HG02588 (cell line): ENCODE results near the gene FIZ1.
"Not testable (repeated sequence)": the region's sequence is repeated elsewhere in the genome, so short reads cannot be mapped to it uniquely, and the experiment has no call there.

Source experiments
- ATAC-seq: cut with Tn5 transposase; IDR thresholded peaks from one replicate; pipeline ENCODE4 v1.9.1; 2021; ENCODE audit warnings: mild to moderate bottlenecking, moderate library complexity; ENCODE audit not compliant: unreplicated experiment

Gene FIZ1

DNA sequence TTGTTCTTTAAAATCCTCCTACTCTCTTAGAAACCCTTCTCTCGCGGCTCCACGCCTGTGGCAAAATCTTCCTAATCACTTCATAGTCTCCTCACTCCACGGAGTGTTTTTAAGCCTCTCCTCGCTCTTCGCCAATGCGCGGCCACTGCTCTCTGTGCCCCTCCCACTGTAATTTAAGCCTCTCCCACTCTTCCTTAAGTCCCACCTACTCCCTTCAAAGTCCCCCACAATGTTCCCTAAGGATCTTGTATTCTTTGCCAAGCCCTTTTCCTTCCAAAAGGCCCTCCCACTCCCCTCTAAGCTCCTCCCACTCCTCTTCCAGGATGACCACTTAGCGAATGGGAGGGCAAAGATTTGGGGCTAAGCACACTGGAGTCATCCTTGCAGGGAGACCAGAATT is 1.3 kb downstream of the FIZ1 start:
- ATAC-seq = no peak

DNA sequence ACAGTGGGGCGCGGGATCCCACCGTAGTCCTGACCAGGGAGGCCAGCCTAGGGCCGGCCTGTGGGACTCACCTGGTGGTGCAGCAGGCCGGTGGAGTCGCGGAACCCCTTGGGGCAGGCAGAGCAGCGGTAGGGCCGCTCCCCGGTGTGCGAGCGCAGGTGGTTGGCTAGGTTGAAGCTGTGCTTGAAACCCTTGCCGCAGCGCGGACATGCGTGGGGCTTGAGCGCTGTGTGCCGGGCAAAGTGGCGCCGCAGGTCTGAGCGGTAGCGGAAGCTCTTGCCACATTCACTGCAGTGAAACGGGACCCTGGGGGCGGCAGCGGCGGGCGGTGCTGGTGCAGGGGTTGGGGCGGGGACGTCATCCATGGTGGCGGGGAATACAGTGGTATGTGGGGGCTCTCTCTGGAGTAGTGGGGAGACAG is 1.8 kb downstream of the FIZ1 start:
- no peak for ATAC-seq

DNA sequence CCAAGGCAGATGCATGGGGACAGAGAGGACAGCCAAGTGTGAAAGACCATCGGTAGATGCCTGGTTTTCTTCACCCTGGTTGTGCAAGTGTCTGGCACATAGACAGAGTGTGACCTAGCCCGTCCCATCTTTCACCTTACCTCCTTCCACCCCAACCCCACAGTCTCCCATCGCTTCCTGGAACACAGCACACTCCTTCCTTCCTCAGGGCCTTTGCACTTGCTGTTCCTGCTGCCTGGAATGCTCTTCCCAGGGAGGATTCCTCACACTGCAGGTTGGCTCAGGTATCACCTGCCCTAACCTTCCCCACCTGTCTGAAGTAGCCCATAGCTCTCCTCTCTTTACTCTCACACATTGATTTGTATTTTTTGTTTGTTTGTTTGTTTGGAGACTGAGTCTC is 3.0 kb downstream of the FIZ1 start:
- no peak for ATAC-seq

DNA sequence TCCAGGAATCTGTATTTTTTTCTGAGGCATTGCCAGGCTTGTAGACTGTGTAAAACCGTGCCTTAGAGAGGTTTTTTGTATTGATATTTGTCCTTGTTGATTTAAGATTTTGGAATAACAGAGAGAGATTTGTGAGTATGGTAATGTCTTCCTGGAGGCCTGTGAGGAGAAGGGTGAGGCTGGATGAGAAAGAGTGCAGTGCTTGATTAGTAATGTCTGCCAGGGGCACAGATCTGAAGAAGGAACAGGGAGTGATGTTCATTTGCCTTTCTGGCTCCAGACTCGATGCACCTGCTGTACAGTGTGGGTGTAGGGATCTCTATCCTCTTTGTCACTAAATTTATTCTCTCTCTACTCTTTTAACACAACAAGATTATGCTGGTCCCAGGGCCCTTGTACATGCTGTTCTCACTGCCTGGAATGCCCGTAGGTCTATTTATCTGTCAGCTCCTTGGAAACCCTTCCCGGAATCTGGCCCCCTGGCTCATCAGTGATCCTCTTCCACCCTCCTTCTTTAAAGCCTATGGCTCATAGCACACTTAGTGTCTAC is 4.2 kb downstream of the FIZ1 start:
- no peak for ATAC-seq

DNA sequence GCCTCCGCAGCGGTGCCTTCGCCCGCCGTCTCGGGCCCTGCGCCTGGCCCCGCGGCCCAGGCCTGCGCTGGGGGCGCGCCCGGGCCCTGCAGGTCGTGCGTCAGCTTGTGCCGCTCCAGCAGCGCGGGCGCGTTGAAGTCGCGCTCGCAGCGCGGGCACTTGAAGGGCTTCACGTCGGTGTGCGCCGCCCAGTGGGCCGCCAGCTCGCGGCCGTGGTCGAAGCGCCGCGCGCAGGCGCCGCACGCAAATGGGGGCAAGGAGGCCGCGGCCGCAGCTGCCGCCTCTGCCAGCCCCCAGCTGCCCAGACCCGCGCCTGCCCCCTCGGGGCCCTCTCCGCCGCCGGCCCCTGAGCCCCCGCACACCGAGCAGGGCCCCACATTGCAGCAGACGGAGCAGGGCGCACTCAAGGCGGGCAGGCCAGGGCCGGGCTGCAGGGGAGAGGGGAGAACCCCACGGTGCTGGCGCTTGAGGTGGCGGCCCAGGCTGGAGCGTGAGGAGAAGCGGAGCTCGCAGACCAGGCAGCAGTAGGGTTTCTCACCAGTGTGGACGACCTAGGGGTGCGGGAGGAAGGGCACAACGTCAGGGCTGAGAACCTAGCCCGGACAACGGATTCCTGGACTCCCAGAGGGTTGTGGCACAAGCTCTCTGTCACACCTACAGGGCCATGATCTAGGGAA is 6.1 kb downstream of the FIZ1 start:
- no peak for ATAC-seq

DNA sequence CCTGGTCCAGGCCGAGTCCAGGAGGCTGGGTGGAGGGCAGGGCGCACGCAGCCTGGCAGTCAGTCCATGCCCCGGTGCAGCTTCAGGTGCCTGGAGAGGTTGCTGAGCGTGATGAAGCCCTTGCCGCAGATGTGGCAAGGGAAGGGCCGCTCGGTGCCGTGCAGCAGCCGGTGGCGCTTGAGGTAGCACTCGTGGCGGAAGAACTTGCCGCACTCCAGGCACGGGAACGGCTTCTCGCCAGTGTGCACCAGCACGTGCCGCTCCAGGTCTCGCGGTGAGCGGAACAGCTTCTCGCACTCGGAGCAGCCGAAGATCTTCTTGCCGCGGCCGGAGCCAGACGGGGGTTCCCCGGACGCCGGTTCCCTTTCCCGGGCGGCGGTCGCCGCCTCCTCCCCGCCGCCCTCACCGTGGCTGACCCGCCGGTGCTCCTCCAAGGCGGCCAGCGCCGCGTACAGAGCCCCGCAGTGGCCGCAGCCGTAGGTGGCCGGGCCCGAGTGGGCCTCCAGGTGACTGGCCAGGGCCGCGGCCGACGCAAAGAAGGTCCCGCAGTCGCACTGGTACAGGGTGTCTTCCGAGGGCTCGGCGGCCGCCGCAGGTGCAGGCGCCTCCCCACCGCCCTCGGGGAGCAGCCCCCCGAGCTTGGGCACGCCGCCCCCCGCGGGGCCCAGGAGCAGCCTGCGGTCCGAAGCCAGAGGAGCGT is 6.8 kb downstream of the FIZ1 start:
- ATAC-seq = no peak

DNA sequence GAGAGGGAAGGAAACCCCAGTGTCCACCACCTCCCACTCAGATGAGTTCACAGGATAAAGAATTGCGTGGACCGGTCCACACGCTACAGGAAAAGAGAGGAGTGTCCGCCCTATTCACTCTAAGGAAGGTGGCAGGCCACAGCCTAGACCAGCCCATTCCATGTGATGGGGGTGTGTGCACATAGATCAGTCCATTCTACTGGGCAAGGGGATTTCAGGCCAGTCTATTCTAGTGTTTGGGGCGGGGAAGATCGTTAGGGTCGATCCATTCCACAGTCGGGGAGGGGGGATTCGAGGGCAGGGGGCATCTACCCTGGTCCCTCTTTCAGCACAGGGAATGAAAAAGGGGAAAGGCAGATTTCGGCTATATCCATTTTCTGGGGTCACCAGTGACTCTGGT is 7.8 kb downstream of the FIZ1 start:
- no peak for ATAC-seq

DNA sequence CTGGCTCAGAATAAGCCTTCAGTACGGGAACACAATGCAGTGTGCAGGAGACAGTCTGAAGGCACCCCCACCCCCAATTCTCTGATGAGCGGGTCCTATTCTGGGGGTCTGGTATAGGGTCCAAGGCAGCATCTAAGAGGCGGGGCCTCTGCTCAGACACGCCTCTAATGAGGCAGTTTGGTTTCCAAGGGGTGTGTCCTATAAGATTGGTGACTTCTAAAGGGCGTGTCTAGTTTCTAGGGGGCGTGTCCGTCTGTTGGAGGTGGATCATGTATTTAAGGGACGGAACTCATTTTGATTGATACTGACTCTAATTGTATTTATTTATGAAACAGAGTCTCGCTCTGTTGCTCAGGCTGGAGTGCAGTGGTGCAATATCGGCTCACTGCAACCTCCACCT is 8.7 kb downstream of the FIZ1 start:
- no peak for ATAC-seq

DNA sequence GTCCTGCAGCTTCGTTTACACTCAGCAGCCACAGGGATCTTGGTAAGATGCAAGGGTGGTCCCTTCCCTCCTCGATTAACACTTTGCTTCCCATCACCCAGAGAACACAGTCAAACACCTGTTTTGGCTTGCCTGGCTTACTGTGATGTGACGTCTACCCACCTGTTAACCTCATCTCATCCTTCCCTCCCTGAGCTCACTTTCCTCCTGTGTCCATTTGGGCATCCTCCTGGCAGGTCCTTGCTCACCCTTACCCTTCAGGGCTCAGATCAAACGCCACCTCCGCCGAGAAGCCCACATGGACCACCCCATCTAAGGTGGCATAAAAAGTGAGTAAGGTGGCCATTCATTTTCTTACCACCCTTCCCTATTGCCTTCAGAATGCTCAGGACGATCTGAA is 9.2 kb downstream of the FIZ1 start:
- ATAC-seq = no peak

DNA sequence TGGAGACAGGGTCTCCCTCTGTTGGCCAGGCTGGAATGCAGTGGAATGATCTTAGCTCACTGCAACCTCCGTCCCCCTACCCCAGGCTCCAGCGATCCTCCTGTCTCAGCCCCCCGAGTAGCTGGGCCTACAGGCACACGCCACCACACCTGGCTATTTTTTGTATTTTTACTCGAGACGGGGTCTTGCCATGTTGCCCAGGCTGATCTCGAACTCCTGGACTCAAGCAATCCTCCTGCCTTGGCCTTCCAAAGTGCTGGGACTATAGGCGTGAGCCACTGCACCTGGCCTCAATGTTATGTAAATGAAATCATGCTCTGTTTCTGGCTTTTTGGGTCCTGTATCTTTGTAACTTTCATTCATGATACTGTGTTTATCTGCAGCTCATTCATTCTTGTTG is 10.6 kb downstream of the FIZ1 start:
- ATAC-seq = no peak

DNA sequence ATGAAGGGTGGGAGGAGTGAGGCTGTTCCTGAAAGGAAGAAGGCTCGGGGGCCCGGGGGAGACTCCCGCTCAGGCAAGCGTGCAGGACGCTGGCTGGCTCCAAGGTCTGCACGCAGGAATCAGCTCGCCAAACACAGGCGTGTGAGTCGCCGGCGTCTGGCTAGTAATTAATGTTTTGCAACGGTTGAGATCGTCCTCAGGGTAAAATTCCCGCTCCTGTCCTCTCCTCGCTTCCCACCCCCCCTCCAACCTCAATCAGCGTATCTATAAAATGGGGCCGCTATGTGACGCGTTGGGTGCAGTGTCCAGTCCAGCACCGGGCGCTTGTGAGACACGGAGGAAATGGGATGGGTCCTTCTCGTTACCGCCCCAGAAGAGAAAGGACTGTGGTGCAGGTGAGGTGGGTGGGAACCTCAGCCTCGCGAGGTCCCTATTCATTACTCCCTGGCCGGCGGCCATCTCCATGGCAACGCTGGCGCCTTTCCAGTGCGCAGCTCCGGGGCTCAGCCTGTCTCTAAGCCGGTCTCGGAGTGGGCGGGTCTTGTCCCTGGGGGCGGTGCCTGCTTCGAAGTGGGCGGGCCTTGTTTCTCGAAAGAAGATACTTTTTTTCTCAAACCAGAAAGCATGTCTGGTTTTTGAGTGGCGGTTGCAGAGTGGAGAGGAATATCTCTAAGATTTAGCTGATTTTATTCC is 12.2 kb downstream of the FIZ1 start:
- ATAC-seq = peak; percentile 82

DNA sequence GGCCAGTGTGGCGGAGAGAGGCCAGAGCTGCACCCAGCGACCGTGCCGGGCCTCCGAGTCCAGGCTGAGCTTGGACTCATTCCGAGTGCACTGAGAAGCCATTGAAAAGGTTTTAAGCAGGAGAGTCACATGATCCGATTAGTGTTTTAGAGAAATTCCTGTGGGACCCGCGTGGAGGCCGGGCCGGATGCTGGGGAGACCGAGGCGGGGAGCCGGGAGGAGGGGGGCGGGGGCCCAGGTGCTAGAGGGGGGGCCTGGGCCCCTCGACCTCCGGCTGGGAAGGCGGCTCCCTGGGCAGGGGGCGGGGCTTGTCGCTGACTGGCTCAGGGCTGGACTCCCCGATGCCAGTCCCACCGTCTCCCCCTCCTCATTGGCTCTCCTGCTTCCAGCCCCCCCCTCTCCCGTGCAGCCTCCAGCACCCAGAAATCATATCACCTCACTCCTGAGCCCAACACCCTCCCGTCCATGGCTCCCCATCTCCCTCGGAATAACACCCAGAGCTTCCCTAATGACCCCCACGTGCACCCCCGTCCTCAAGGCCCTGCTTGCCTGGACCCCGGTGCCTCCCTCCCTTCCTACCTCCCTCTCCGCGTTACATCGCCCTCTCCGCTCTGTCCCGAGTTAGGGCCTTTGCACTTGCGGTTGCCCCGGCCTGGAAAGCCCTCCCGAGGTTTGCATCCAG is 13.5 kb downstream of the FIZ1 start:
- no peak for ATAC-seq

DNA sequence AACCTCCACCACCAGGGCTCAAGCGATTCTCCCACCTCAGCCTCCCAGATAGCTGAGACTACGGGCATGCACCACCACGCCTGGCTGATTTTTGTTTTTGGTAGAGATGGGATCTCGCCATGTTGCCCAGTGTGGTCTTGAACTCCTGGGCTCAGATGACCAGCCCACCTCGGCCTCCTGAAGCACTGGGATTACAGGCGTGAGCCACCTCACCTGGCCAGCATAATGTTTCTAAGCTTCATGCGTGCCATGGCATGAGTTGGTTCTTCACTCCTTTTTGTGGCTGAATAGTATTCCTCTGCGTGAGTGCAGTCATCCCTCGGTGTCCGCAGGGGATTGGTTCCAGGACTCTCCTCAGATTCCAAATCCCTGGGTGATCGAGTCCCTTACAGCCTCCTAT is 14.4 kb downstream of the FIZ1 start:
- ATAC-seq = no peak

DNA sequence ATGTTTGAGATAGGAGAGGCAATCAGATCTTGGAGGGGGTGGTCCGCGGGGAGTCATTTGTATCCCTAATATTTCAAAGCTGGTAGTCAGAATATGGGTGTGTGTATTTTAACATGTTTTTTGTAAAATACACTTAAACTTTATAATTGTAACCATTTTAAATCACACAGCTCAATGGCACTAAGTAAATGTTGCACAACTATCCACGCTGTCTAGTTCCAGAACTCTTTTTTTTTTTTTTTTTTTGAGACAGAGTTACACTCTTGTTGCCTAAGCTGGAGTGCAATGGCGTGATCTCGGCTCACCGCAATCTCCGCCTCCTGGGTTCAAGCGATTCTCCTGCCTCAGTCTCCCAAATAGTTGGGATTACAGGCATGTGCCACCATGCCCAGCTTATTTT is 15.4 kb downstream of the FIZ1 start:
- ATAC-seq = not testable (repeated sequence)

DNA sequence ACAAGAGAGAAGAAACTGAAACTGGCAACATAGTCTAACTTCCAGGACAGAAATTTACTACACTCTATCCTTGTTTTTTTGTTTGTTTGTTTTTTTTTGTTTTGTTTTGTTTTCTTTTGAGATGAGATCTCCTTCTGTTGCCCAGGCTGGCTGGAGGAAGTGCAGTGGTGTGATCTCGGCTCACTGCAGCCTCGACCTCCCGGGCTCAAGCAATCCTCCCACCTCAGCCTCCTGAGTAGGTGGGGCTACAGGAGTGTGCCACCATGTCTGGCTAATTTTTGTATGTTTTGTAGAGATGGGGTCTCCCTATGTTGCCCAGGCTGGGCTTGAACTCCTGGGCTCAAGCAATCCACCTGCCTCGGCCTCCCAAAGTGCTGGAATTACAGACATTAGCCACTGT is 17.0 kb downstream of the FIZ1 start:
- not testable (repeated sequence) for ATAC-seq

DNA sequence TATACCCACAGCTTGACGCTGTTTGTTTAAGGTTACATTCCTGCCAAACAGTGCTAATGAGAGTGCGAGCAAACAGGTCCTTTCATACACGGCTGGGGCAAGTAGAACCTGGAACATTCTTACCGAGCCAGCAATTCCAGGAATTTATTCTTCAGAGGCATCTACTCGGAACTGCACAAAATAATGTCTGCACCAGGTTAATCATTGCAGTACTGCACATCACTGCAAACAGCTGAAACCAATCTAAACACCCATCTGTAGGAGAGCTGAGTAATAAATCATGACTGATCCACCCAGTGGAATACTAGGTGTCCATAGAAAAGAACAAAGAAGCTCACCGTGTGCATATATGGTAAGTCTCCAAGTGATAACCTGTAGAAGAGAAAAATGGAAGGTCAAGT is 17.5 kb downstream of the FIZ1 start:
- ATAC-seq = no peak

DNA sequence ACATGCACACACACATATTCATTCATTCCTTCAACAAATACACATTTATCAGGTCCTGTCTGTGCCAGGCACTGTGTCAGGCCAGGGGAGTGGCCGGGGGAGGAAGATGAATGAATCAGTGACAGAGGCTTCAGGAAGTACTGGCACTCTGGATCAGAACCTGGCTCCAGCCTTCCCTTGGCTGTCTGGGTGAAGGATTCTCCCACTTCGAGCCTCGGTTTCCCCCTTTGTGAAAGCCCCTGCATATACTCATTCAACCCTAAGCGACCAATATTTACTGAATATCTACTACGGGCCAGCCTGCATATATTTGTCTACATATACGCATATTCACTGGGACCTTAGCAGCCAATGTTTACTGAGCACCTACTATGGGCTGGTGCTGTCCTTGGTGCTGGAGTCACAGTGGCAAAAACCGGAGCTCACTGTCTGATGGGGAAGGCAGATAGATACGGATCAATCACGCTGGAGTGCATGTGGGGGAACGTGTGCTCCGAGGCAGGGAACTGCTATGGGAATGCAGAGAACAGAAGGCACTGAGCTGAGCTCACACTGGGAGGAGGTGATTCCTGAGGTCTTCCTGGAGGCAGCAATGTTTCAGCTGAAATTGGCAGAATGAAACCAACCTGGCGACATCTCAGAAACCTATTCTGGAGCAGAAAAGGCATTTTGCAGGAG is 18.0 kb downstream of the FIZ1 start:
- ATAC-seq = no peak

DNA sequence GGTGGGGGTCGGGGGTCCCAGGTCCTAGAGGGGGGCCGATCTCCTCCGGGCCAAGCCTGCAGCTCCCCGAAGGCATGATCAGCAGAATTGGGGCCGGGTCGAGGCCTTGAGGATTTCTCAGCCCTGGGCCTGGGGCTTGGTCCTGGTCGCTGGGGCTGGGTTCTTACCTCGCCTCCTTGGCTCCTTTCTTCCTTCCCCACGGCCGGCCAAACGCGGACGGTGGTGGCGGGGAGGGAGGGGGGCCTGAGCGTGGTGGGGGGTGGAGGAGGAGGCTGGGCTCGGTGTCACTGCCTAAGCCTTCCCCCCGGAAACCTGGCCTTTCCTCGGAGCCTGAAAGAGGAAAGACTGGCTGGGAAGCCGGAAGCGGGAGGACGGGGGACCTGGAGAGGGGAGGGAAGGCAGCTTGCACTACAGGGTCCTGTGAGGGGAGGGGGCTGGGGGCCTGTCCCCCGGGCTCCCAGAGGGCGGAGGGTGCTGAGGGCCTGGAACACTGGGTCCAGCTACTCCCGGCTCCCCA is 18.6 kb downstream of the FIZ1 start, which contains the start of gene ZNF579:
TSS of gene ZNF579 (minus strand) at position 221 of the 517 bp plus-strand sequence. CDS start 1,209 bp downstream, outside the sequence.
- ATAC-seq = no peak

DNA sequence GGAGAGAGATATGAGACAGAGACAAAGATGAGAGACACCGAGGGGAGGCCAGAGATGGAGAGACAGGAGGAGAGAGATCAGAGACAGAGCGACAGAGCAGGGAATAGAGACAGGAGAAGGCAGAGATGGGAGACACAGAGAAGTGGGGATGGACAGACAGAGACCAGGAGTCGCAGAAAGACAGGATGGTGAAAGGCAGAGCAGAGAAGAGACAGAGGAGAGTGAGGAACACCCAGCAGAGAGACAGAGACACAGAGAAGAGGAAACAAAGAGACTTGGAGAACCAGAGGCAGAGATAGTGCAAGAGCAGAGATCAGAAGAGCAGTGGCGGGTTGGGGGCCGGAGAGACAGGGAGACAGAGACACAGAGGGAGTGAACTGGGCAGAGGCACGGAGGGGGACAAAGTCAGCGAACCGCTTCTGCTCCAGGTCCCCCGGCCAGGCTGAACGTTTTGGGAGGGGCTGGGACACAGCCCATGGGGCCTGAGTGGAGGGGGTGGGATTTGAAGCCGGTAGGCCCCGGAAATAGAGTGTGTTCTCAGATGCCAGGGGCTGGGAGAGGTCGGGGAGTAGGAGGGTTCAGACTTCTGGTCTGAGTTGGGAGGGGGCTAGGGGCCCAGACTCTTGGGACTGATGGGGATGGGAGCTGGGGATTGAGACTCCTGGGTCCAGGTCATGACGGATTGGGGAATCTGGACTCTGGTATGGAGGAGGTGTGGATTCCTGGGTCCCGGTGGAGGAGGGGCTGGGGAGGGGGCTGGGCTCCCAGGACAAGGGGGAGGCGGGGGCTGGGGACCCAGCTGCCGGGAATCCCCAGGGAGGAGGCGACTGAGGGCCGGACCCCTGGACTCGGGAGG is 19.3 kb downstream of the FIZ1 start:
- ATAC-seq = no peak
